AG08395 (cell line): ENCODE measurements around the gene GLS.
"Not testable (repeated sequence)": the region's sequence is repeated elsewhere in the genome, so short reads cannot be mapped to it uniquely, and the experiment has no call there.

ENCODE experiments used
- DNase-seq: peaks from one replicate; pipeline ENCODE4 v3.0.0; 2012; ENCODE audit warnings: mixed read lengths, low spot score

The GLS gene

GRCh38 chr2:190933361-190933760, 52.7 kb downstream of the GLS start:
- no peak for DNase-seq

DNA sequence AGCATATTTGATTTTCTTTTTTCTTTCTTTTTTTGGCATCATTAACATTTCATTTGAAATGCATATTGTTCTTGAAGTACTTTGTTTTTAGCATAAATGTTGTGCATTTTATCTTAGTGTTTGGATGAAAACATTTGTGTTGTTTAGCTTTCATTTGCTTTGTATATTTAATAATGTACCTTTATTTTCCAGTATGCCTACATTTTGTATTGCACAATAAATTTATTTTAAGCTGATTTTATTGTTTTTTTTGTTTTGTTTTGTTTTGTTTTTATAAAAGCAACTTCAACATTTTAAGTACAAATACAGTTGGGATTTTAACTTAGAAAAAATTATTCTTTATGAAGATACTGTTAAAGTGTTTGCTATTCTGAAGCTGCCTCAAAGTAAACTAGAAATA, 54.4 kb downstream of the GLS start:
- DNase-seq = no peak

GRCh38 chr2:190938771-190939335, 58.2 kb downstream of the GLS start:
- DNase-seq = no peak

DNA sequence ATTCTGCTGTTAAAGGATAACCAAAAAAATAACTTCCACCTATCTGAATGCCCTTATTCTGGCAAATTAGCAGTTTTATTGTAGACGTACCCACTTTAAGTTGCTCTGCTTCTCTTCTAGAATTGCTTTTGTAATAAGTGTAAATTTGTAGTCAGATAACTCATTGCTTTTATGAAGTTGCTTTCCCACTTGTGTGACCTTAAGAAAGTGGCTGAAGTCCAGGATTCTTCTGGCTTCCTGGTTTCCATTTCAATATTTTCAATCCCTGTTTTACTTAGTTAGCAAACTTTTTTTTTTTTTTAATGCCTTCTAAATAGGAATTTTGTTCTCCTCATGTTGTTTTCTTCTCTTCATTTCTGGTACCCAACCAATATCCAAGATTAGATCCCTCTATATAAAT, 59.8 kb downstream of the GLS start:
- DNase-seq = no peak

GRCh38 chr2:190941571-190941970, 61.0 kb downstream of the GLS start:
- no peak for DNase-seq

GRCh38 chr2:190942697-190943096, 62.1 kb downstream of the GLS start:
- DNase-seq = no peak

- no peak for DNase-seq
Measured at GRCh38 chr2:190943706-190944105, 63.1 kb downstream of the GLS start.

- DNase-seq = no peak
Measured at GRCh38 chr2:190947141-190947540, 66.5 kb downstream of the GLS start.

- DNase-seq = peak; percentile 29
Measured at GRCh38 chr2:190947711-190948251, 67.2 kb downstream of the GLS start.

DNA sequence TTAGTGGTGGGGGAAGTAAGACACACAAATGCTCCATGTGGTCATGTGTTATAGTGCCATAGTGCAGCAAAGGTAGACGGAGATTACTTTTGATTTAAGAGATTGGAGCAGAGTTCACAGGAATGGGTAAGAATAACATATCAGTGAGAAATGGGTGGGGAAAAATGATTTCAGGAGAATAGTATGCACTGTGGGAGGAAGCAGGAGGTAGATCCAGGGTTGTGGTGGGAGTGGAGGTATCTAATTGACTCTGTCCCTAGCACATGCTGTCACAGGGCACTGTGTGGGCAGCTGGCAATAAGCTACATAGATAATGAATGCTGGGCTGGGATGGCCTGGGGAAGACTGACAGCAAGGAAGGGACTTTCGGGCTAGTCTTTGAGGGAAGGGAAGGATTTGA, 68.0 kb downstream of the GLS start:
- DNase-seq = no peak

- DNase-seq = no peak
Measured at GRCh38 chr2:190950566-190950991, 70.0 kb downstream of the GLS start.

GRCh38 chr2:190953257-190953656, 72.6 kb downstream of the GLS start:
- no peak for DNase-seq

DNA sequence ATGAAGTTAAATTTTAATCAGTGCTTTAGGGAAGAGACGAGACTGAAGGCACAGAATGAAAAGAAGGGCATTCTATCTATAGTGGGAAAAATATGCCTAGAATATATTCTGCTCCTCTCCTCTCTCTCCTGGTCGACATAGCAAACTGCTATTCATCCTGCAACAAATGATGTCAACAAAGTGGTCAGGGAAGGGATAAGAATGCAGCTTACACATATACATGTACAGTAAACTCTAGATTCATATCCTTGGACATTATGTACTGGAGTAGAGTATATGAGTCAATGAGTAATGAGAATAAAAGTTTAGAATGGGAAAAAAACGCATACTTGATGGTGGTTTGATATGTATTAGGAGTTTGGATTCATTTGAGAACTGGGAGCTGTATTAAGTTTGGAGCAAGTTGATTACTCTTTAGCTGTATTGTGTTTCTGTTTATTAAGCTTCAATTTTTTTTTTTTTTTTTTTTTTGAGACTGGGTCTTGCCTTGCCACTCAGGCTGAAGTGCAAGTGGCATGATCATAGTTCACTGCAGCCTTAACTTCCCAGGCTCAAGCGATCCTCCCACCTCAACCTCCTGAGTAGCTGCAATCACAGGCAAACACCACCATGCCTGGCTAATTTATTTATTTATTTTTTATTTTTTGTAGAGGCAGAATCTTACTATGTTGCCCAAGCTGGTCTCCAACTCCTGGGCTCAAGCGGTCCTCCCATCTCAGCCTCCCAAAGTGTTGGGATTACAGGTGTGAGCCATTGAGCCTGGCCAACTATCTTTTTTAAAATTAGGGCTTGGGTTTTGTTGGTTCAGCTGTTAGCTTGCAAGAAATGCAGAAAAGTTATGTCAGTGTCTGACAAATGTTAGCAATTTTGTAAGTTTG, 79.5 kb downstream of the GLS start:
- no peak for DNase-seq

GRCh38 chr2:190961117-190961516, 80.5 kb downstream of the GLS start:
- not testable (repeated sequence) for DNase-seq

DNA sequence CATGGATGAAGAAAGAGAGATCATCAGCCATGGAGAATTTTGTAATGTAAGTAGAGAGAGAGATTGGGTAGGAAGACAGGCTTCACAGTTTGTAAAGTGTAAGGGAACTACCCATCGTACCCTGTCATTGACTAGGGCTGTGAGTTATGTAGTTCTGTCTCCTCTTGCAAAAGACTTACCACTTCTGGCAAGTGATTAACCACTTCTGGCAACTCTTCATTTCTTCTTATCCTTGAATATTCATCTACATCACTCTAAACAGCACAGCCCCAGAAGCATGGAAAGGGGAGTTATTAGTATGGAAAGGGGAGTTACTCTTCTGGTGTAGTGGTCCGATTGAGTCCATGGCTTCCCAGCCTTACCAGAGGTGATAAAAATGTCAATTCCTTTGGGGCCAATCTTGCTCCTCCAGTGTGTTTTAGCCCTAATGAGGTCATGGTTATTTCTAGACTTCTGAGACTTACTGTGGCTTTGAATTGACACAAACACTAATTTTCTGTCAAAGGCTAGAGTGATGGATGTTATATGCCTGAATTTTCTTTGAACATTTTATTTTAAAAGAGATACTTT, 81.4 kb downstream of the GLS start:
- no peak for DNase-seq

GRCh38 chr2:190963088-190963487, 82.5 kb downstream of the GLS start:
- no peak for DNase-seq

DNA sequence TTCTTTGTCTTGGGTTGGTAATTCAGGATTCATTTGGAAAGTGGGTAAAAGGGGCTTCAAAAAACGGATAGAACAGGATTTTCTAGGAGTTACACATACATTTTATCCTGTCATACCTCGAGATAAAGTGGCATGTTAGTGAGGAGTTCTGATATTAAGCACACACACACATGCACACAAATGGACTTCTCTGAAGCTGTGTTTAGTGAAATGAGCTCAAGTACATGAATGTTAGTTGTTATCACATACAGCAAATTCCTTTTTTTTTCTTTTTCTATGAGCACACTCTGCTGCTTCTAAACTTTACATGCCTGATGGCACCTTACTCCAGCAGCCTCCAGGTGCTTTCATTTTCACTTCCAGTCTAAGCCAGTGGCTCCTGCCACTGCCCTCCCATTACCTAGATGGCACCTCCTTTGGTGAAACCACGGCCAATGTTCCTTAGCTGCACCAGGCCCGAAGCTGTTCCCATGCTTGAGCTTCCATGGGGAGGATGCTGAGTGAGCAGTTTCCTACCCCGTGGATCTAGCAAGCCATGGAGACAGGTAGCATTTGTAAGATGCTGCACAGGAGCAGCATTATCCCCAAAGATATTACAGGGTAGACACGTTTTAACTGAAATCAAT, 83.7 kb downstream of the GLS start:
- no peak for DNase-seq

DNA sequence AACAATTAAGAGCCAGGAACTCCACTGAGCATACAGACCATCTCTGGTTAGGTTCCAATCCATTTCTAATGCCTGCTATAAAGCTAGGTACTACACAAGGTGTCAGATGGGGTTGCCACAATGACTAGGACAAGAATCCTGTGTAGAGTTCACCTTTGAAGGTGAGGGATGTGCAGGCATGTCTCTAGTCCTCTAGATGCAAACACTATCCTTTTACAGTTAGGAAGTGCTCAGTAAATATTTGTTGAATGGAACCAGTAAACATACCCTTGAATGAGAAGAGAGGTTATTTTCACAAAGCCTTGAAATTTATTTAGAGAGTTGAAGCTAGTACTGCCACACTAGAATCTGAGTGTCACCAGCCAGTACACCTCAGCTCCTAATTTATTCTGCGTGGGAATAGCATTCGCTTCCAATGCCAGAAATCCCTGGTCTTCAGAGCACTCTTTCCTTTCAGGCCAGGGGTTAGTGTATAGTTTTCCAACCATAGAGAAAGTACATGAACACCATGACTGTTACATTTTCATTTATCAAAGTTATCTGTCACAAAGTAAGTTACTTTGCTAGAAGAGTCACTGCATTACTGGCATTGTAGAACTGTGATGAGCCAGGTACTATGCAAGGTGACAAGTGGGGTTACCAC, 85.1 kb downstream of the GLS start:
- DNase-seq = no peak

- DNase-seq = no peak
Measured at GRCh38 chr2:190968522-190968921, 87.9 kb downstream of the GLS start.

DNA sequence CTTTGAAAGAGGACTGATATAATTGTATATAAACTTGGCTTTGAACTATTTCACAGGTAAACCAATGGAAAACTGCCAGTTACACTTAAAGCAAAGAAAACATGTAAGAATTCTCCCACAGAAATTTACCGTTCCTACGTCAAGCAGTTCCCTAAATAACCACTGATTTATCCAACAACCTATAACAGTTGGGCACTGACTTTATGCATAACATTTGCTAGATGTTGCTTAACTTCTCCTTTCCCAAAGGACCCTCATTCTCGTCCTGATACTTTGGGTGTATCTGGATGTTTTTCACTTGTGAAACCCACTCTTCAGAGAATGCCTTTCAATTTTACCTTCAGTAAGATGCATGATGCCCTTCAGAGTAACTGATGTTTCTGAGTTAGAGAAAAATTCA, 89.5 kb downstream of the GLS start:
- no peak for DNase-seq

GRCh38 chr2:190970873-190971506, 90.4 kb downstream of the GLS start:
- no peak for DNase-seq

DNA sequence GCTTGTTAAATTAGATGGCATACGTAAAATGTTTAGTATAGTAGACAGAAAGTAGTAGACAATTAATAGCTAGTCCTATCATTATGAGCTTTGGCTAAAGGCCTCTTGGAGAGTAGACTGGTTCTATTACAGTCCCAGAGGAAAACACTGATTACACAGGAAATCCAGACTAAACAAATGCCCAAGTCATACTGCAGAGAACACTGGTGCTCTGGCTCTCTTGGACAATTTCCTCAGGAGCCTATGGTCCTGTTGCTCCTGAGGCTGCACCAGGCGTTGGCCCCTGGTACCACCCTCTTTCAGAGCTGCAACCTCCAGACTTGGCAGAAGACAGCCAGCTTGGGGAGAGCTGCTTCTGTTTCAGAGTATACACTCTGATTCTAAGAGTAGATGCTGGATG, 91.6 kb downstream of the GLS start:
- no peak for DNase-seq
